ENCODE measurements around the gene EPHA6. TPM values are rescaled to one million over a fixed set of nuclear protein-coding genes. Genes with fewer than 3 reads are reported as not detected.

EPHA6 gene
- total and polyA plus RNA-seq, 2 donors (not counting 1 experiment from before 2014, with no cell fraction given) = under 0.01 TPM; not detected in 1

- H4K20me1 ChIP-seq (ENCODE audit: control insufficient read depth, extremely low read depth, insufficient read depth, low read length) = no peaks in the 10 kb centered on the region
- no peaks in the 10 kb centered on the region for H3K79me2 ChIP-seq (ENCODE audit: control insufficient read depth, insufficient read depth, low read length)
- H3K4me2 ChIP-seq (ENCODE audit: extremely low read depth, insufficient read depth, low read length) = no peak overlapping the region
- no peaks in the 10 kb centered on the region for H3K36me3 ChIP-seq (ENCODE audit: control insufficient read depth, insufficient read depth, low read length)
- DNase-seq (ENCODE audit: low read depth in 2 of 2) = no peak
- H2AFZ ChIP-seq (ENCODE audit: low read length) = no peak overlapping the region
- H3K4me3 ChIP-seq (replicated peaks in 1 of 4; ENCODE audit: control extremely low read depth in 1 of 4, insufficient read depth in 1 of 4, low read depth in 3 of 4, low read length in 4 of 4) = no peak overlapping the region
- H3K27me3 ChIP-seq (ENCODE audit: control insufficient read depth, insufficient read depth, low read length) = no peaks in the 10 kb centered on the region
- H3K9me3 ChIP-seq (ENCODE audit: control insufficient read depth, insufficient read depth, low read depth, low read length) = no peaks in the 10 kb centered on the region
- H3K4me1 ChIP-seq (ENCODE audit: control insufficient read depth, extremely low read depth, insufficient read depth, low read length) = no peaks in the 10 kb centered on the region
- TF ChIP-seq CTCF (conservative IDR thresholded peaks at IDR 0.05 in 1 of 2, IDR thresholded peaks at IDR 0.05 in 1 of 2; ENCODE audit: low read depth in 1 of 2, low read length in 2 of 2) = no peak
- no peak for TF ChIP-seq EZH2 (IDR thresholded peaks at IDR 0.05; ENCODE audit: low read length, missing control alignments)
- H3K9ac ChIP-seq (ENCODE audit: insufficient read depth, low read length) = no peak overlapping the region
- no peak overlapping the region for H3K27ac ChIP-seq (ENCODE audit: insufficient read depth, low read length)
Observed at GRCh38 chr3:97293596-97294131, 479.3 kb downstream of the EPHA6 start.

DNA sequence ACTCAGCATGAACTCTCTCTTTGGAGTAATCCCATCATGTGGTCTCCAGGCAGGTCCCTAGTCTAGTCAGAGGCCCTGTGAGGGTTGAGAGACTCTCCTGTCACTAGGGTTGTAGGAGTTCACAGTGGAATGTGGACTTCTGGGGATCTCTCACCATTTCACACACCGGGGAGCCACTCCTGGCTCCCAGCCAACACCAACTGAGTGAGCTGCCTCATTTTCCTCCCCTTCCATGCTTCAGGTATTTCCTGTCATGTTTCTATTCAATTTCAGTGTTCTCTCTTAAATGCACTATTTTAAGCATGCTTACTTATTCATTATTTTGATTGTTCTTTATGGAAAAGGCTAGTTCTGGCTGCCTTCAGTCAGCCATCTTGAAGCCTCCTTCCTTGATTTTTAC lies 482.6 kb downstream of the EPHA6 start:
- no peak overlapping the region for H3K27ac ChIP-seq (ENCODE audit: insufficient read depth, low read length)
- no peaks in the 10 kb centered on the region for H3K27me3 ChIP-seq (ENCODE audit: control insufficient read depth, insufficient read depth, low read length)
- no peak overlapping the region for H3K4me3 ChIP-seq (replicated peaks in 1 of 4; ENCODE audit: control extremely low read depth in 1 of 4, insufficient read depth in 1 of 4, low read depth in 3 of 4, low read length in 4 of 4)
- H3K36me3 ChIP-seq (ENCODE audit: control insufficient read depth, insufficient read depth, low read length) = no peaks in the 10 kb centered on the region
- H3K4me1 ChIP-seq (ENCODE audit: control insufficient read depth, extremely low read depth, insufficient read depth, low read length) = no peaks in the 10 kb centered on the region
- TF ChIP-seq EZH2 (IDR thresholded peaks at IDR 0.05; ENCODE audit: low read length, missing control alignments) (no peak), CTCF (conservative IDR thresholded peaks at IDR 0.05 in 1 of 2, IDR thresholded peaks at IDR 0.05 in 1 of 2; ENCODE audit: low read depth in 1 of 2, low read length in 2 of 2) (no peak)
- no peak overlapping the region for H3K9ac ChIP-seq (ENCODE audit: insufficient read depth, low read length)
- no peaks in the 10 kb centered on the region for H3K9me3 ChIP-seq (ENCODE audit: control insufficient read depth, insufficient read depth, low read depth, low read length)
- no peak for DNase-seq (ENCODE audit: low read depth in 2 of 2)
- H2AFZ ChIP-seq (ENCODE audit: low read length) = no peak overlapping the region
- H3K4me2 ChIP-seq (ENCODE audit: extremely low read depth, insufficient read depth, low read length) = no peak overlapping the region
- no peaks in the 10 kb centered on the region for H3K79me2 ChIP-seq (ENCODE audit: control insufficient read depth, insufficient read depth, low read length)
- no peaks in the 10 kb centered on the region for H4K20me1 ChIP-seq (ENCODE audit: control insufficient read depth, extremely low read depth, insufficient read depth, low read length)

- no peak overlapping the region for H3K4me3 ChIP-seq (replicated peaks in 1 of 4; ENCODE audit: control extremely low read depth in 1 of 4, insufficient read depth in 1 of 4, low read depth in 3 of 4, low read length in 4 of 4)
- no peaks in the 10 kb centered on the region for H4K20me1 ChIP-seq (ENCODE audit: control insufficient read depth, extremely low read depth, insufficient read depth, low read length)
- no peak for TF ChIP-seq EZH2 (IDR thresholded peaks at IDR 0.05; ENCODE audit: low read length, missing control alignments)
- TF ChIP-seq CTCF (conservative IDR thresholded peaks at IDR 0.05 in 1 of 2, IDR thresholded peaks at IDR 0.05 in 1 of 2; ENCODE audit: low read depth in 1 of 2, low read length in 2 of 2) = no peak
- H3K36me3 ChIP-seq (ENCODE audit: control insufficient read depth, insufficient read depth, low read length) = no peaks in the 10 kb centered on the region
- H3K9me3 ChIP-seq (ENCODE audit: control insufficient read depth, insufficient read depth, low read depth, low read length) = no peaks in the 10 kb centered on the region
- no peak overlapping the region for H3K9ac ChIP-seq (ENCODE audit: insufficient read depth, low read length)
- no peaks in the 10 kb centered on the region for H3K79me2 ChIP-seq (ENCODE audit: control insufficient read depth, insufficient read depth, low read length)
- no peak overlapping the region for H3K4me2 ChIP-seq (ENCODE audit: extremely low read depth, insufficient read depth, low read length)
- H3K27me3 ChIP-seq (ENCODE audit: control insufficient read depth, insufficient read depth, low read length) = no peaks in the 10 kb centered on the region
- no peak for DNase-seq (ENCODE audit: low read depth in 2 of 2)
- no peak overlapping the region for H2AFZ ChIP-seq (ENCODE audit: low read length)
- no peak overlapping the region for H3K27ac ChIP-seq (ENCODE audit: insufficient read depth, low read length)
- no peaks in the 10 kb centered on the region for H3K4me1 ChIP-seq (ENCODE audit: control insufficient read depth, extremely low read depth, insufficient read depth, low read length)
Observed at GRCh38 chr3:97301114-97301513, 486.7 kb downstream of the EPHA6 start.
